ENCODE measurements around the gene CHMP4B. TPM values are rescaled to one million over a fixed set of nuclear protein-coding genes. Genes with fewer than 3 reads are reported as not detected.

The CHMP4B gene
- polyA plus RNA-seq, 1 of the 3 experiments (the other 2 are of a cell fraction): 123 TPM

DNA sequence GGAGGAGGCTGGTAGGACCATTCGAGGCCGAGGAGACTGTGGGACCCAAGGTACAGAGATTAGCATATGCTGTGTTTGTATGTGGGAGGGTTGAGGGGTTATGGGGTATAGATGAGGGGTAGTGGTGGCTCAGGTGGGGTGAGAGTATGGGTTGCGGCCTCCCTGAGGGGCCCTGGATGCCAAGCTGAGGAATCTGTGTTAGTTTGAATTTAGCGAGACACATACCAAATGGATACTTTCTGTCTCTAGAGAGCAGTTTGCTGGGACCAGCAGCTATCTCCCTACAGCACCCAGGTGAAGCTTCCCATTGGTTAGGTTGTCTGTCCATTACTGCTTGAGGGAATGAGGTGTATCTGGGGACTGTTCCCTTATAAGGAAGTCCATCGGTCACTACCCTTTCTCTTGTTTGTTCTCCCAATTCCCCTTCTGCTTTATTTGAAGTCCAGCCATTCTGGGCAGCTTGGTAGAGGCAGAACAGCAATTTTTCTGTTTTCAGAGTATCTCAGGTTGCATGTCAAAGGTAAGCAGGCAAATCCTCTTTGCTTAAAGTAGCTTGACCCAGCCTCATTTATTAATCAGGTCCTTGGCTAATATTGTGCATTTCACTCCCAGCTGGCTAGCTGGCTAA, 15.2 kb downstream of the CHMP4B start (continued):
- TF ChIP-seq FOXM1 (IDR thresholded peaks at IDR 0.05; ENCODE audit: low read depth): no peak
- no peak for TF ChIP-seq RCOR1 (IDR thresholded peaks at IDR 0.05; ENCODE audit: low read length)
- TF ChIP-seq MEF2A (IDR thresholded peaks at IDR 0.05; ENCODE audit: borderline replicate concordance, low read depth): no peak
- no peak for TF ChIP-seq YY1 (IDR thresholded peaks at IDR 0.05; ENCODE audit: low read depth)
- TF ChIP-seq NFIC (IDR thresholded peaks at IDR 0.05; ENCODE audit: borderline replicate concordance): no peak

DNA sequence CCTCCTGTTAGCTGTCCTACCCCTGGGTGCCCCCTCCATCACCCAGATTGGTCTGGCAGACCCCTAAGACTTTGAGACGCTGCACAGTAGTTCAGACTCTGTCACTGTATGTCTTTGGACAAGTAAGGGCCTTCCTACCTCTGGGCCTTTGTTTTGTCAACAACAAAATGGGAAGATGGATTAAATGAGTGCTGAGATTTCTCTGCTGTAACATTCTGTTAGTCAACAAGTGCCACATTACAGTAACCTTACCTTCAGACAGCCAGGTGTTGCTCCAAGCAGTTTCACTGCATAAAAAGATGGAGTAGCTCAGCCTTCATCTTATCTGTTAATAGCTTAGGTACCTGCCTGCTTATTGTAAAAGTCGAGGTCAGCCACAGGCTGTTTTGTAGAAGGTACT, 16.0 kb downstream of the CHMP4B start:
- Histone ChIP-seq H4K20me1 (ENCODE audit: insufficient read depth) (peaks cover 91% of the 10 kb centered on the region), H3K9me2 (no peaks in the 10 kb centered on the region), H3K4me3 (ENCODE audit: low read depth in 2 of 2, low read length in 1 of 2) (no peak overlapping the region), H3K9me3 (no peaks in the 10 kb centered on the region), H2AFZ (ENCODE audit: low read depth) (no peak overlapping the region), H3K27me3 (ENCODE audit: insufficient read depth) (no peaks in the 10 kb centered on the region), H3F3A (replicated peaks; ENCODE audit: insufficient read depth) (no peaks in the 10 kb centered on the region), H3K36me3 (replicated peaks in 1 of 2; ENCODE audit: control insufficient read depth in 1 of 2, insufficient read depth in 2 of 2, low read length in 1 of 2) (peaks cover 0 to 5% of the 10 kb centered on the region in 2 experiments), H3K4me1 (ENCODE audit: control insufficient read depth in 1 of 2, insufficient read depth in 2 of 2, low read depth in 1 of 2, low read length in 1 of 2) (peaks cover 10 to 17% of the 10 kb centered on the region in 2 experiments; a peak in 2 of 4 replicates), H3K27ac (ENCODE audit: low read depth in 2 of 2, low read length in 1 of 2) (no peak overlapping the region), H3K9ac (no peak overlapping the region), H3K4me2 (no peak overlapping the region), H3K79me2 (ENCODE audit: insufficient read depth) (peaks cover 95% of the 10 kb centered on the region)
- no peak for DNase-seq
- 94% methylated on average over 2 of the region's 2 CpGs for WGBS (ENCODE audit: low lambda C conversion rate)
- TF ChIP-seq, protein P1, sequence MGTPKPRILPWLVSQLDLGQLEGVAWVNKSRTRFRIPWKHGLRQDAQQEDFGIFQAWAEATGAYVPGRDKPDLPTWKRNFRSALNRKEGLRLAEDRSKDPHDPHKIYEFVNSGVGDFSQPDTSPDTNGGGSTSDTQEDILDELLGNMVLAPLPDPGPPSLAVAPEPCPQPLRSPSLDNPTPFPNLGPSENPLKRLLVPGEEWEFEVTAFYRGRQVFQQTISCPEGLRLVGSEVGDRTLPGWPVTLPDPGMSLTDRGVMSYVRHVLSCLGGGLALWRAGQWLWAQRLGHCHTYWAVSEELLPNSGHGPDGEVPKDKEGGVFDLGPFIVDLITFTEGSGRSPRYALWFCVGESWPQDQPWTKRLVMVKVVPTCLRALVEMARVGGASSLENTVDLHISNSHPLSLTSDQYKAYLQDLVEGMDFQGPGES (IDR thresholded peaks at IDR 0.05; ENCODE audit: low read depth, low read length): no peak
- TF ChIP-seq TCF12 (IDR thresholded peaks at IDR 0.05) (no peak), SMC3 (IDR thresholded peaks at IDR 0.05; ENCODE audit: low read depth, low read length) (no peak), TAF1 (IDR thresholded peaks at IDR 0.05; ENCODE audit: borderline replicate concordance, low read depth, low read length) (no peak), GABPA (IDR thresholded peaks at IDR 0.05; ENCODE audit: low read depth) (no peak), RFX5 (IDR thresholded peaks at IDR 0.05; ENCODE audit: low read length) (no peak), SIN3A (IDR thresholded peaks at IDR 0.05; ENCODE audit: borderline replicate concordance, low read depth, low read length) (no peak), GATA2 (CRISPR knock-in tag; IDR thresholded peaks at IDR 0.05) (no peak), MEF2A (IDR thresholded peaks at IDR 0.05; ENCODE audit: borderline replicate concordance, low read depth) (no peak), POLR2AphosphoS5 (IDR thresholded peaks at IDR 0.05; ENCODE audit: low read depth, low read length) (no peak), NFIC (IDR thresholded peaks at IDR 0.05; ENCODE audit: borderline replicate concordance) (no peak), RCOR1 (IDR thresholded peaks at IDR 0.05; ENCODE audit: low read length) (no peak), YY1 (IDR thresholded peaks at IDR 0.05; ENCODE audit: low read depth) (no peak), EP300 (IDR thresholded peaks at IDR 0.05; ENCODE audit: borderline replicate concordance in 1 of 2, low read depth in 1 of 2, low read length in 1 of 2) (no peak)
- TF ChIP-seq, protein P2, sequence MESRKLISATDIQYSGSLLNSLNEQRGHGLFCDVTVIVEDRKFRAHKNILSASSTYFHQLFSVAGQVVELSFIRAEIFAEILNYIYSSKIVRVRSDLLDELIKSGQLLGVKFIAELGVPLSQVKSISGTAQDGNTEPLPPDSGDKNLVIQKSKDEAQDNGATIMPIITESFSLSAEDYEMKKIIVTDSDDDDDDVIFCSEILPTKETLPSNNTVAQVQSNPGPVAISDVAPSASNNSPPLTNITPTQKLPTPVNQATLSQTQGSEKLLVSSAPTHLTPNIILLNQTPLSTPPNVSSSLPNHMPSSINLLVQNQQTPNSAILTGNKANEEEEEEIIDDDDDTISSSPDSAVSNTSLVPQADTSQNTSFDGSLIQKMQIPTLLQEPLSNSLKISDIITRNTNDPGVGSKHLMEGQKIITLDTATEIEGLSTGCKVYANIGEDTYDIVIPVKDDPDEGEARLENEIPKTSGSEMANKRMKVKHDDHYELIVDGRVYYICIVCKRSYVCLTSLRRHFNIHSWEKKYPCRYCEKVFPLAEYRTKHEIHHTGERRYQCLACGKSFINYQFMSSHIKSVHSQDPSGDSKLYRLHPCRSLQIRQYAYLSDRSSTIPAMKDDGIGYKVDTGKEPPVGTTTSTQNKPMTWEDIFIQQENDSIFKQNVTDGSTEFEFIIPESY (IDR thresholded peaks at IDR 0.05; ENCODE audit: borderline replicate concordance, low read depth): no peak
- TF ChIP-seq, protein P3, sequence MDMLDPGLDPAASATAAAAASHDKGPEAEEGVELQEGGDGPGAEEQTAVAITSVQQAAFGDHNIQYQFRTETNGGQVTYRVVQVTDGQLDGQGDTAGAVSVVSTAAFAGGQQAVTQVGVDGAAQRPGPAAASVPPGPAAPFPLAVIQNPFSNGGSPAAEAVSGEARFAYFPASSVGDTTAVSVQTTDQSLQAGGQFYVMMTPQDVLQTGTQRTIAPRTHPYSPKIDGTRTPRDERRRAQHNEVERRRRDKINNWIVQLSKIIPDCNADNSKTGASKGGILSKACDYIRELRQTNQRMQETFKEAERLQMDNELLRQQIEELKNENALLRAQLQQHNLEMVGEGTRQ (IDR thresholded peaks at IDR 0.05; ENCODE audit: borderline replicate concordance, low read depth, low read length): no peak
- ChIA-PET CTCF (interaction anchor here (1.1 to 1.8 kb wide), 4 partner anchors 12 to 303 kb away, joined by 3 to 5 read pairs (median 4); no protein-coding TSS in a partner anchor), POLR2A (interaction anchor here (1.1 kb wide), 1 partner anchor 12 kb away, joined by 3 read pairs; no protein-coding TSS in a partner anchor)

All from SK-N-SH (cell line).